Body of pancreas (tissue), 4 donors: Measurements from ENCODE around the gene PTEN. TPM values are rescaled to one million over a fixed set of nuclear protein-coding genes. Genes with fewer than 3 reads are reported as not detected.
"Not testable (repeated sequence)": the region's sequence is repeated elsewhere in the genome, so short reads cannot be mapped to it uniquely, and the experiment has no call there.

ENCODE experiments used
- ATAC-seq: fragments of 150-250 bp; one replicate; pipeline ENCODE4 v1.9.1; 2016
- DNase-seq, 4 donors: peaks; one replicate each; pipeline ENCODE4 v3.0.0-alpha.2; 2019
- H3K27ac ChIP-seq, 4 donors: fragments of 200-600 bp; sonication (generic); 1 replicate in 3 of 4; 2 replicates in 1 of 4; pipeline versions ENCODE4 v1.5.1 to v1.6.1; 2016 to 2019; ENCODE audit warnings: mild to moderate bottlenecking in 1 of 4, mixed read lengths in 1 of 4, moderate library complexity in 1 of 4
- H3K27me3 ChIP-seq, 2 donors: fragments of 200-600 bp; sonication (generic); one replicate each; pipeline ENCODE4 v1.6.0; 2016; ENCODE audit warnings: mild to moderate bottlenecking in 1 of 2
- H3K36me3 ChIP-seq, 2 donors: fragments of 200-600 bp; sonication (generic); replicated peaks in 1 of 2; 2 replicates each; pipeline ENCODE4 v1.5.1; 2016; ENCODE audit warnings: low read depth in 2 of 2; ENCODE audit not compliant: insufficient read depth in 1 of 2
- H3K4me1 ChIP-seq: fragments of 200-600 bp; sonication (generic); one replicate; pipeline ENCODE4 v1.6.0; 2016
- H3K4me3 ChIP-seq, 2 donors: fragments of 200-600 bp; sonication (generic); 1 replicate in 1 of 2; 2 replicates in 1 of 2; pipeline ENCODE4 v1.5.1; 2016 to 2019
- H3K9me3 ChIP-seq, 3 donors: fragments of 200-600 bp; sonication (generic); 1 replicate in 2 of 3; 2 replicates in 1 of 3; pipeline ENCODE4 v1.5.1; 2016
- CTCF ChIP-seq, 7 experiments: fragments of 450-650 bp in 4 of 7; fragments of 200-600 bp in 3 of 7; sonication (generic) in 3 of 7; IDR thresholded peaks; one replicate each; pipeline ENCODE4 v1.5.1; 2016 to 2019; ENCODE audit warnings: antibody characterized with exemption in 7 of 7
- POLR2A ChIP-seq, 3 donors: fragments of 450-650 bp; IDR thresholded peaks; one replicate each; pipeline ENCODE4 v1.6.1; 2016; ENCODE audit warnings: antibody characterized with exemption in 3 of 3, mild to moderate bottlenecking in 2 of 3
- WGBS, 2 donors: methylation state at CpG; one replicate each; pipeline ENCODE4 v1.1.5; 2017; 5-methylcytosine and 5-hydroxymethylcytosine counted together
- intact Hi-C: fragments of 100-400 bp; cut with DNase I; formaldehyde crosslinking; loops from one replicate; pipeline ENCODE4 v1.15.1; 2023
- total RNA-seq, 2 donors: library from RNA; depleted of rRNA; stranded (reverse); fragments of >200 nt; gene quantifications; one replicate each; pipeline ENCODE4 v1.1.0, GENCODE V29; 2016

The PTEN gene
- total RNA-seq, 2 donors from 2014 or later: 105 to 227 TPM

- no peak for DNase-seq
- no peaks in the 10 kb centered on the region for H3K36me3 ChIP-seq
- H3K4me3 ChIP-seq: no peak overlapping the region
- intact Hi-C loops: no loop called here
- H3K9me3 ChIP-seq: no peaks in the 10 kb centered on the region
- H3K27me3 ChIP-seq: no peaks in the 10 kb centered on the region
- no peak for TF ChIP-seq POLR2A (IDR thresholded peaks at IDR 0.05)
- TF ChIP-seq CTCF (IDR thresholded peaks at IDR 0.05): no peak
- H3K4me1 ChIP-seq: peaks cover 35% of the 10 kb centered on the region
- no peak for ATAC-seq
- peak overlapping the region in 3 of 4 donors; percentile 12 to 99 (median 29) for H3K27ac ChIP-seq
- WGBS, 2 donors: 0 to 8% methylated on average over 1 of the region's 1 CpG
Measured at GRCh38 chr10:87868277-87868676, 4.9 kb downstream of the PTEN start.

DNA sequence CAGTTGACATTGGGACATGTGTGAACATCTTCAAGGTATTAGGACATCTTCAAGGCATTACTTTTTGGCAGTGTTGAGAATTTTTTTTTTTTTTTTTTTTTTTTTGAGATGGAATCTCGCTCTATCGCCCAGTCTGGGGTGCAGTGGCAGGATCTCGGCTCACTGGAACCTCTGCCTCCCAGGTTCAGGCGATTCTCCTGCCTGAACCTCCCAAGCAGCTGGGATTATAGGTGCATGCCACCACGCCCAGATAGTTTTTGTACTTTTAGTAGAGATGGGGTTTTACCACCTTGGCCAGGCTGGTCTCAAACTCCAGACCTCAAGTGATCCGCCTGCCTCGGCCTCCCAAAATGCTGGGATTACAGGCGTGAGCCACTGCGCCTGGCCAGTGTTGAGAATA lies 5.7 kb downstream of the PTEN start:
- H3K27ac ChIP-seq: not testable (repeated sequence)

GRCh38 chr10:87869773-87870551 lies 6.5 kb downstream of the PTEN start:
- ATAC-seq (no peak), DNase-seq (no peak)
- no peaks in the 10 kb centered on the region for H3K9me3 ChIP-seq
- H3K27me3 ChIP-seq: no peaks in the 10 kb centered on the region
- TF ChIP-seq POLR2A (IDR thresholded peaks at IDR 0.05) (no peak), CTCF (IDR thresholded peaks at IDR 0.05) (no peak)
- WGBS, 2 donors: 41 to 52% methylated on average over 3 of the region's 3 CpGs
- H3K4me3 ChIP-seq: no peak overlapping the region
- H3K36me3 ChIP-seq: no peaks in the 10 kb centered on the region
- H3K4me1 ChIP-seq: peaks cover 49% of the 10 kb centered on the region
- intact Hi-C loops: no loop called here
- H3K27ac ChIP-seq: no peak overlapping the region

More for the DNA sequence above, 5.7 kb downstream of the PTEN start:
- DNase-seq, ATAC-seq, H3K4me3 ChIP-seq, H3K9me3 ChIP-seq, intact Hi-C loops, H3K36me3 ChIP-seq, H3K27me3 ChIP-seq: not testable (repeated sequence)
- 85 to 86% methylated on average over 9 of the region's 9 CpGs for WGBS, 2 donors
- H3K4me1 ChIP-seq: peaks cover 41% of the 10 kb centered on the region

DNA sequence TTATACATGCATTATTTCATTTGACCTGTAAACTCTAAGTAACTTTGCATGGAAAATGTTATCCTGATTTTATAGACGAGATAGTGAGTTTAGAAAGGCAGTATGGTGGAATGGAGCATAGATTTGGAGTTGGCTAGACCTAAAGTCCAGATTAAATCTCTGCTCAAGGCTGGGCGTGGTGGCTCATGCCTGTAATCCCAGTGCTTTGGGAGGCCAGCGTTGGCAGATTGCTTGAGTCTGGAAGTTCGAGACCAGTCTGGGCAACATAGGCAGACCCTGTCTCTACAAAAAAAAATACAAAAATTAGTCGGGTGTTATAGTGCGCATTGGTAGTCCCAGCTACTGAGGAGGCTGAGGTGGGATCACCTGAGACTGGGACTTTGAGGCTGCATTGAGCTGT lies 9.4 kb downstream of the PTEN start:
- H3K36me3 ChIP-seq: no peaks in the 10 kb centered on the region
- H3K27me3 ChIP-seq: no peaks in the 10 kb centered on the region
- H3K4me3 ChIP-seq: no peak overlapping the region
- TF ChIP-seq CTCF (IDR thresholded peaks at IDR 0.05) (no peak), POLR2A (IDR thresholded peaks at IDR 0.05) (no peak)
- no peaks in the 10 kb centered on the region for H3K9me3 ChIP-seq
- no peak for ATAC-seq
- no peak for DNase-seq
- 86 to 91% methylated on average over 6 of the region's 6 CpGs for WGBS, 2 donors
- H3K4me1 ChIP-seq: peaks cover 59% of the 10 kb centered on the region
- intact Hi-C loops: no loop called here
- H3K27ac ChIP-seq: no peak overlapping the region

GRCh38 chr10:87873656-87874055 lies 10.2 kb downstream of the PTEN start:
- ATAC-seq (no peak), DNase-seq (no peak)
- H3K4me3 ChIP-seq: no peak overlapping the region
- no peak for TF ChIP-seq POLR2A (IDR thresholded peaks at IDR 0.05)
- H3K36me3 ChIP-seq: no peaks in the 10 kb centered on the region
- H3K9me3 ChIP-seq: no peaks in the 10 kb centered on the region
- 82 to 87% methylated on average over 2 of the region's 2 CpGs for WGBS, 2 donors
- H3K27ac ChIP-seq: no peak overlapping the region
- no peaks in the 10 kb centered on the region for H3K27me3 ChIP-seq
- intact Hi-C loops: no loop called here
- peaks cover 61% of the 10 kb centered on the region for H3K4me1 ChIP-seq
